Sigmoid colon (tissue), 4 donors: ENCODE measurements around the gene NOTUM.

ENCODE experiments used
- CTCF ChIP-seq, 4 experiments: fragments of 450-650 bp in 3 of 4; fragments of 200-600 bp in 1 of 4; IDR thresholded peaks; one replicate each; pipeline ENCODE4 v1.5.1; 2016 to 2019; ENCODE audit warnings: antibody characterized with exemption in 4 of 4, mild to moderate bottlenecking in 3 of 4, moderate library complexity in 2 of 4
- POLR2AphosphoS5 ChIP-seq, 4 donors: sonication (generic); formaldehyde crosslinking; IDR thresholded peaks; one replicate each; pipeline ENCODE4 v1.6.1; 2017; ENCODE audit warnings: antibody characterized with exemption in 4 of 4

DNA sequence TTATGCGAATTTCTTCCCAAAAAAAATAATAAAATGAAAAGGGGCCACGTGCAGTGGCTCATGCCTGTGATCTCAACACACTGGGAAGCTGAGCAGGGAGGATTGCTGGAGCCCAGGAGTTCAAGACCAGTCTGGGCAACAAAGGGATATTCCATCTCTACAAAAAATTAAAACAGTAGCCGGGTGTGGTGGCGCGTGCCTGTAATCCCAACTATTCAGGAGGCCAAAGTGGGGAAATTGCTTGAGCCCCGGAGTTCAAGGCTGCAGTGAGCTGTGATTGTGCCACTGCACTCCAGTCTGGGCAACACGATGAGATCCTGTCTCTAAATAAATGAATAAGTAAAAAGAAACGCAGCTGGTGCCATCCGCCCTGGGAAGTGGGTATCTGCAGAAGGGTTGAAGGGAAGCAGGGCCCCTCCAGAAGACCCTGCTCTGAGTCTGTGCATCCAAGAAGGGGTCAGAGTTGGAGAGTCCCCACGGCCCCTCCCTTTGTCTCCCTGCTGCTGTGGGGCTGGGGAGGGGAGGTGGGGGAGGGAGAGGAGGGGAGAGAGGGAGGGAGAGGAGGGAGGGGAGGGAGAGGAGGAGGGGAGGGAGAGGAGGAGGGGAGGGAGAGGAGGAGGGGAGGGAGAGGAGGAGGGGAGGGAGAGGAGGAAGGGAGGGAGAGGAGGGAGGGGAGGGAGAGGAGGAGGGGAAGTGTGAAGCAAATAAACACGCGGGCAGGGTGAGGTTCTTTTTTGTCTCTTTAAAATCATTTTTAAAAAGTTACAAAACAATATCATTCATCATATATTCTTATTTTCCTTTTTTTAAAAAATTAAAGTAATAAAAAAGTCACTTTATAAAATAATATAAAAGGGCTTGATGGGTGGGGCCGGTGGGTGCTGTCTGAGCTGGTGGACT is 9.0 kb downstream of the NOTUM start:
- no peak for TF ChIP-seq CTCF (IDR thresholded peaks at IDR 0.05)
- TF ChIP-seq POLR2AphosphoS5 (IDR thresholded peaks at IDR 0.05): no peak
